HG03045 (cell line): ENCODE data around the gene GPR183.

Source experiments
- ATAC-seq: cut with Tn5 transposase; IDR thresholded peaks from one replicate; pipeline ENCODE4 v1.9.1; 2021; ENCODE audit warnings: mild to moderate bottlenecking, moderate library complexity; ENCODE audit not compliant: unreplicated experiment

The GPR183 gene

GRCh38 chr13:99296398-99296797, 10.8 kb downstream of the GPR183 start:
- ATAC-seq, result peak; percentile 54

- ATAC-seq, result no peak
Measured at GRCh38 chr13:99295488-99296252, 11.5 kb downstream of the GPR183 start.

GRCh38 chr13:99294958-99295357, 12.2 kb downstream of the GPR183 start:
- no peak for ATAC-seq

GRCh38 chr13:99294198-99294597, 13.0 kb downstream of the GPR183 start:
- no peak for ATAC-seq

- no peak for ATAC-seq
Measured at GRCh38 chr13:99293178-99293577, 14.0 kb downstream of the GPR183 start.

- no peak for ATAC-seq
Measured at GRCh38 chr13:99290894-99291293, 16.3 kb downstream of the GPR183 start.

GRCh38 chr13:99289674-99290337, 17.4 kb downstream of the GPR183 start:
- no peak for ATAC-seq

- ATAC-seq, result no peak
Measured at GRCh38 chr13:99289271-99289670, 17.9 kb downstream of the GPR183 start.

- ATAC-seq, result peak; percentile 86
Measured at GRCh38 chr13:99288089-99288488, 19.1 kb downstream of the GPR183 start.

- ATAC-seq, result peak; percentile 17
Measured at GRCh38 chr13:99287551-99287950, 19.6 kb downstream of the GPR183 start.

- ATAC-seq, result no peak
Measured at GRCh38 chr13:99285432-99286182, 21.6 kb downstream of the GPR183 start.

GRCh38 chr13:99282264-99283231, 24.7 kb downstream of the GPR183 start:
- peak; percentile 69 for ATAC-seq

- peak; percentile 72 for ATAC-seq
Measured at GRCh38 chr13:99281811-99282263, 25.4 kb downstream of the GPR183 start.

GRCh38 chr13:99280166-99280565, 27.0 kb downstream of the GPR183 start:
- no peak for ATAC-seq

- ATAC-seq, result no peak
Measured at GRCh38 chr13:99279637-99280036, 27.6 kb downstream of the GPR183 start.

GRCh38 chr13:99278843-99279242, 28.4 kb downstream of the GPR183 start:
- ATAC-seq, result no peak

- no peak for ATAC-seq
Measured at GRCh38 chr13:99278200-99278599, 29.0 kb downstream of the GPR183 start.

GRCh38 chr13:99277629-99278028, 29.6 kb downstream of the GPR183 start:
- no peak for ATAC-seq

- no peak for ATAC-seq
Measured at GRCh38 chr13:99276706-99277105, 30.5 kb downstream of the GPR183 start.

GRCh38 chr13:99275093-99275469, 32.1 kb downstream of the GPR183 start:
- no peak for ATAC-seq
